Measurements from ENCODE around the gene DOK3.

The DOK3 gene

GRCh38 chr5:177512736-177513380 lies 3.2 kb upstream of the DOK3 start:
- DNase-seq = no peak
- TF ChIP-seq GATA1 (IDR thresholded peaks at IDR 0.05; ENCODE audit: low read depth, low read length) (no peak), POLR2A (IDR thresholded peaks at IDR 0.05; ENCODE audit: low read length) (no peak)

GRCh38 chr5:177511796-177512675 lies 2.4 kb upstream of the DOK3 start:
- no peak for DNase-seq
- TF ChIP-seq GATA1 (IDR thresholded peaks at IDR 0.05; ENCODE audit: low read depth, low read length) = no peak
- no peak for TF ChIP-seq POLR2A (IDR thresholded peaks at IDR 0.05; ENCODE audit: low read length)

- TF ChIP-seq GATA1 (IDR thresholded peaks at IDR 0.05; ENCODE audit: low read depth, low read length) = no peak
- TF ChIP-seq POLR2A (IDR thresholded peaks at IDR 0.05; ENCODE audit: low read length) = no peak
- no peak for DNase-seq
Measured at GRCh38 chr5:177511181-177511580, 1.6 kb upstream of the DOK3 start.

- DNase-seq = no peak
- TF ChIP-seq GATA1 (IDR thresholded peaks at IDR 0.05; ENCODE audit: low read depth, low read length) (no peak), POLR2A (IDR thresholded peaks at IDR 0.05; ENCODE audit: low read length) (no peak)
Measured at GRCh38 chr5:177510567-177511053, 984 bp upstream of the DOK3 start.

- TF ChIP-seq GATA1 (IDR thresholded peaks at IDR 0.05; ENCODE audit: low read depth, low read length) = no peak
Measured at GRCh38 chr5:177509991-177510566, 453 bp upstream of the DOK3 start.

GRCh38 chr5:177508837-177509236 lies 789 bp downstream of the DOK3 start:
- peak; percentile 72 to 84 for DNase-seq

More at GRCh38 chr5:177509991-177510566, 453 bp upstream of the DOK3 start:
- DNase-seq = peak; percentile 30 to 42

GRCh38 chr5:177508221-177508611 lies 1.4 kb downstream of the DOK3 start:
- no peak for TF ChIP-seq POLR2A (IDR thresholded peaks at IDR 0.05; ENCODE audit: low read length)

More at GRCh38 chr5:177508837-177509236, 789 bp downstream of the DOK3 start:
- TF ChIP-seq GATA1 (IDR thresholded peaks at IDR 0.05; ENCODE audit: low read depth, low read length) (no peak), POLR2A (IDR thresholded peaks at IDR 0.05; ENCODE audit: low read length) (peak; percentile 20)

GRCh38 chr5:177507596-177508220 lies 1.9 kb downstream of the DOK3 start:
- peak in 1 of 2 experiments; percentile 47 for DNase-seq
- TF ChIP-seq POLR2A (IDR thresholded peaks at IDR 0.05; ENCODE audit: low read length) (no peak), GATA1 (IDR thresholded peaks at IDR 0.05; ENCODE audit: low read depth, low read length) (no peak)

More at GRCh38 chr5:177508221-177508611, 1.4 kb downstream of the DOK3 start:
- no peak for DNase-seq

GRCh38 chr5:177507165-177507564 lies 2.5 kb downstream of the DOK3 start:
- TF ChIP-seq POLR2A (IDR thresholded peaks at IDR 0.05; ENCODE audit: low read length) = no peak
- no peak for TF ChIP-seq GATA1 (IDR thresholded peaks at IDR 0.05; ENCODE audit: low read depth, low read length)
- peak; percentile 55 to 75 for DNase-seq

- no peak for DNase-seq
- TF ChIP-seq POLR2A (IDR thresholded peaks at IDR 0.05; ENCODE audit: low read length) = no peak
- TF ChIP-seq GATA1 (IDR thresholded peaks at IDR 0.05; ENCODE audit: low read depth, low read length) = no peak
Measured at GRCh38 chr5:177505075-177505474, 4.6 kb downstream of the DOK3 start.

- TF ChIP-seq GATA1 (IDR thresholded peaks at IDR 0.05; ENCODE audit: low read depth, low read length) (no peak), POLR2A (IDR thresholded peaks at IDR 0.05; ENCODE audit: low read length) (no peak)
- no peak for DNase-seq
Measured at GRCh38 chr5:177504086-177505056, 5.3 kb downstream of the DOK3 start.

GRCh38 chr5:177503351-177504085 lies 6.1 kb downstream of the DOK3 start:
- TF ChIP-seq POLR2A (IDR thresholded peaks at IDR 0.05; ENCODE audit: low read length) (no peak), GATA1 (IDR thresholded peaks at IDR 0.05; ENCODE audit: low read depth, low read length) (no peak)
- DNase-seq = no peak

Data from erythroblast (primary cell).